ENCODE measurements around the gene PTPRM.

PTPRM gene

GRCh38 chr18:7728297-7728696, 161.2 kb downstream of the PTPRM start:
- peaks cover 22% of the 10 kb centered on the region for H3K79me1 ChIP-seq (replicated peaks; ENCODE audit: low read length, poor library complexity, severe bottlenecking)
- H3K18ac ChIP-seq (ENCODE audit: low read depth in 1 of 2, low read length in 2 of 2) = no peak overlapping the region
- H3K27me3 ChIP-seq (ENCODE audit: control insufficient read depth in 1 of 2, insufficient read depth in 1 of 2, low read length in 2 of 2) = no peaks in the 10 kb centered on the region
- H4K8ac ChIP-seq (ENCODE audit: low read length) = no peak overlapping the region
- 98% methylated on average over 4 of the region's 4 CpGs for WGBS
- H2BK15ac ChIP-seq (ENCODE audit: low read depth, poor library complexity, severe bottlenecking) = no peak overlapping the region
- H3K4me1 ChIP-seq (ENCODE audit: control insufficient read depth, insufficient read depth, low read depth, low read length) = peaks cover 10% of the 10 kb centered on the region
- H2AK5ac ChIP-seq (ENCODE audit: low read length, severe bottlenecking) = peak overlapping the region; percentile 86
- no peak overlapping the region for H2BK5ac ChIP-seq (ENCODE audit: low read depth, low read length, poor library complexity, severe bottlenecking)
- peak overlapping the region in 1 of 2 experiments; percentile 83 for H3K14ac ChIP-seq (ENCODE audit: low read length in 2 of 2)
- H3K23ac ChIP-seq (ENCODE audit: low read length in 2 of 2) = no peak overlapping the region
- no peak overlapping the region for H3K4ac ChIP-seq (ENCODE audit: low read depth in 1 of 2, low read length in 2 of 2)
- H2BK120ac ChIP-seq (ENCODE audit: low read depth, low read length) = no peak overlapping the region
- H3K9me3 ChIP-seq (ENCODE audit: control insufficient read depth, low read length) = no peaks in the 10 kb centered on the region
- H2BK12ac ChIP-seq (ENCODE audit: low read length in 2 of 2) = peak overlapping the region in 1 of 2 experiments; percentile 45
- H3K4me3 ChIP-seq (ENCODE audit: insufficient read depth in 1 of 2, low read depth in 1 of 2, low read length in 2 of 2) = no peak overlapping the region
- no peak for DNase-seq
- H3K4me2 ChIP-seq (ENCODE audit: low read length, poor library complexity, severe bottlenecking) = no peak overlapping the region
- H4K91ac ChIP-seq (ENCODE audit: low read length) = peak overlapping the region; percentile 45
- peaks cover 0 to 5% of the 10 kb centered on the region in 2 experiments for H3K36me3 ChIP-seq (ENCODE audit: control insufficient read depth in 1 of 2, insufficient read depth in 2 of 2, low read depth in 1 of 2, low read length in 2 of 2)
- H2AFZ ChIP-seq (ENCODE audit: low read depth, low read length) = no peak overlapping the region
- peak overlapping the region; percentile 2 for H3K27ac ChIP-seq (ENCODE audit: low read length, poor library complexity, severe bottlenecking)
- peak overlapping the region; percentile 30 for H3K9ac ChIP-seq (ENCODE audit: low read length)

- DNase-seq = no peak
Observed at GRCh38 chr18:7729868-7730267, 162.8 kb downstream of the PTPRM start.

GRCh38 chr18:7730682-7731081, 163.6 kb downstream of the PTPRM start:
- H2BK120ac ChIP-seq (ENCODE audit: low read depth, low read length) = no peak overlapping the region
- DNase-seq = no peak
- H3K4me1 ChIP-seq (ENCODE audit: control insufficient read depth, insufficient read depth, low read depth, low read length) = peaks cover 12% of the 10 kb centered on the region
- H3K27ac ChIP-seq (ENCODE audit: low read length, poor library complexity, severe bottlenecking) = no peak overlapping the region
- H2BK12ac ChIP-seq (ENCODE audit: low read length in 2 of 2) = no peak overlapping the region
- H2AK5ac ChIP-seq (ENCODE audit: low read length, severe bottlenecking) = no peak overlapping the region
- no peak overlapping the region for H2BK15ac ChIP-seq (ENCODE audit: low read depth, poor library complexity, severe bottlenecking)
- H4K91ac ChIP-seq (ENCODE audit: low read length) = no peak overlapping the region
- H3K36me3 ChIP-seq (ENCODE audit: control insufficient read depth in 1 of 2, insufficient read depth in 2 of 2, low read depth in 1 of 2, low read length in 2 of 2) = peaks cover 0 to 3% of the 10 kb centered on the region in 2 experiments
- no peak overlapping the region for H3K14ac ChIP-seq (ENCODE audit: low read length in 2 of 2)
- H3K4ac ChIP-seq (ENCODE audit: low read depth in 1 of 2, low read length in 2 of 2) = no peak overlapping the region
- H3K18ac ChIP-seq (ENCODE audit: low read depth in 1 of 2, low read length in 2 of 2) = no peak overlapping the region
- H2BK5ac ChIP-seq (ENCODE audit: low read depth, low read length, poor library complexity, severe bottlenecking) = no peak overlapping the region
- no peak overlapping the region for H3K4me3 ChIP-seq (ENCODE audit: insufficient read depth in 1 of 2, low read depth in 1 of 2, low read length in 2 of 2)
- H4K8ac ChIP-seq (ENCODE audit: low read length) = no peak overlapping the region
- peaks cover 24% of the 10 kb centered on the region for H3K79me1 ChIP-seq (replicated peaks; ENCODE audit: low read length, poor library complexity, severe bottlenecking)
- no peaks in the 10 kb centered on the region for H3K27me3 ChIP-seq (ENCODE audit: control insufficient read depth in 1 of 2, insufficient read depth in 1 of 2, low read length in 2 of 2)
- no peak overlapping the region for H3K4me2 ChIP-seq (ENCODE audit: low read length, poor library complexity, severe bottlenecking)
- no peaks in the 10 kb centered on the region for H3K9me3 ChIP-seq (ENCODE audit: control insufficient read depth, low read length)
- H2AFZ ChIP-seq (ENCODE audit: low read depth, low read length) = no peak overlapping the region
- H3K9ac ChIP-seq (ENCODE audit: low read length) = no peak overlapping the region
- 90% methylated on average over 1 of the region's 4 CpGs for WGBS
- no peak overlapping the region for H3K23ac ChIP-seq (ENCODE audit: low read length in 2 of 2)

More at GRCh38 chr18:7729868-7730267, 162.8 kb downstream of the PTPRM start:
- Histone ChIP-seq H3K4ac (ENCODE audit: low read depth in 1 of 2, low read length in 2 of 2) (no peak overlapping the region), H3K4me2 (ENCODE audit: low read length, poor library complexity, severe bottlenecking) (no peak overlapping the region), H3K27ac (ENCODE audit: low read length, poor library complexity, severe bottlenecking) (no peak overlapping the region), H3K79me1 (replicated peaks; ENCODE audit: low read length, poor library complexity, severe bottlenecking) (peaks cover 25% of the 10 kb centered on the region), H3K36me3 (ENCODE audit: control insufficient read depth in 1 of 2, insufficient read depth in 2 of 2, low read depth in 1 of 2, low read length in 2 of 2) (peaks cover 0 to 5% of the 10 kb centered on the region in 2 experiments), H3K4me3 (ENCODE audit: insufficient read depth in 1 of 2, low read depth in 1 of 2, low read length in 2 of 2) (no peak overlapping the region), H3K9me3 (ENCODE audit: control insufficient read depth, low read length) (no peaks in the 10 kb centered on the region), H3K18ac (ENCODE audit: low read depth in 1 of 2, low read length in 2 of 2) (no peak overlapping the region), H3K9ac (ENCODE audit: low read length) (no peak overlapping the region), H3K27me3 (ENCODE audit: control insufficient read depth in 1 of 2, insufficient read depth in 1 of 2, low read length in 2 of 2) (no peaks in the 10 kb centered on the region), H2BK5ac (ENCODE audit: low read depth, low read length, poor library complexity, severe bottlenecking) (no peak overlapping the region), H4K8ac (ENCODE audit: low read length) (no peak overlapping the region), H3K4me1 (ENCODE audit: control insufficient read depth, insufficient read depth, low read depth, low read length) (peaks cover 9% of the 10 kb centered on the region), H3K23ac (ENCODE audit: low read length in 2 of 2) (no peak overlapping the region), H2BK12ac (ENCODE audit: low read length in 2 of 2) (no peak overlapping the region), H2AK5ac (ENCODE audit: low read length, severe bottlenecking) (no peak overlapping the region), H2BK120ac (ENCODE audit: low read depth, low read length) (no peak overlapping the region), H2AFZ (ENCODE audit: low read depth, low read length) (no peak overlapping the region), H4K91ac (ENCODE audit: low read length) (no peak overlapping the region), H2BK15ac (ENCODE audit: low read depth, poor library complexity, severe bottlenecking) (no peak overlapping the region), H3K14ac (ENCODE audit: low read length in 2 of 2) (no peak overlapping the region)
- 100% methylated on average over 1 of the region's 3 CpGs for WGBS

GRCh38 chr18:7733642-7734041, 166.5 kb downstream of the PTPRM start:
- no peaks in the 10 kb centered on the region for H3K27me3 ChIP-seq (ENCODE audit: control insufficient read depth in 1 of 2, insufficient read depth in 1 of 2, low read length in 2 of 2)
- H3K4me1 ChIP-seq (ENCODE audit: control insufficient read depth, insufficient read depth, low read depth, low read length) = peaks cover 14% of the 10 kb centered on the region
- H3K4me3 ChIP-seq (ENCODE audit: insufficient read depth in 1 of 2, low read depth in 1 of 2, low read length in 2 of 2) = no peak overlapping the region
- H2BK5ac ChIP-seq (ENCODE audit: low read depth, low read length, poor library complexity, severe bottlenecking) = peak overlapping the region; percentile 81
- DNase-seq = no peak
- peaks cover 20% of the 10 kb centered on the region for H3K79me1 ChIP-seq (replicated peaks; ENCODE audit: low read length, poor library complexity, severe bottlenecking)
- H3K36me3 ChIP-seq (ENCODE audit: control insufficient read depth in 1 of 2, insufficient read depth in 2 of 2, low read depth in 1 of 2, low read length in 2 of 2) = no peaks in the 10 kb centered on the region
- no peak overlapping the region for H4K8ac ChIP-seq (ENCODE audit: low read length)
- H2BK120ac ChIP-seq (ENCODE audit: low read depth, low read length) = no peak overlapping the region
- no peaks in the 10 kb centered on the region for H3K9me3 ChIP-seq (ENCODE audit: control insufficient read depth, low read length)
- peak overlapping the region in 1 of 2 experiments; percentile 11 for H2BK12ac ChIP-seq (ENCODE audit: low read length in 2 of 2)
- H3K4me2 ChIP-seq (ENCODE audit: low read length, poor library complexity, severe bottlenecking) = no peak overlapping the region
- H2AK5ac ChIP-seq (ENCODE audit: low read length, severe bottlenecking) = peak overlapping the region; percentile 57
- no peak overlapping the region for H3K23ac ChIP-seq (ENCODE audit: low read length in 2 of 2)
- no peak overlapping the region for H4K91ac ChIP-seq (ENCODE audit: low read length)
- no peak overlapping the region for H2BK15ac ChIP-seq (ENCODE audit: low read depth, poor library complexity, severe bottlenecking)
- no peak overlapping the region for H3K4ac ChIP-seq (ENCODE audit: low read depth in 1 of 2, low read length in 2 of 2)
- H3K27ac ChIP-seq (ENCODE audit: low read length, poor library complexity, severe bottlenecking) = peak overlapping the region; percentile 65
- no peak overlapping the region for H3K14ac ChIP-seq (ENCODE audit: low read length in 2 of 2)
- H3K9ac ChIP-seq (ENCODE audit: low read length) = no peak overlapping the region
- no peak overlapping the region for H2AFZ ChIP-seq (ENCODE audit: low read depth, low read length)
- WGBS = 94% methylated on average over 1 of the region's 1 CpG
- no peak overlapping the region for H3K18ac ChIP-seq (ENCODE audit: low read depth in 1 of 2, low read length in 2 of 2)

All from mesenchymal stem cell (in vitro differentiated cells and primary cell).